ENCODE results near the gene HRK.

- TF ChIP-seq E2F1 (CRISPR knock-in tag; IDR thresholded peaks at IDR 0.05) (no peak), NFYB (CRISPR knock-in tag; IDR thresholded peaks at IDR 0.05) (no peak), PBX3 (CRISPR knock-in tag; IDR thresholded peaks at IDR 0.05; ENCODE audit: borderline replicate concordance) (no peak), AGO2 (optimal IDR thresholded peaks at IDR 0.05; ENCODE audit: low read depth, low read length) (no peak), CTCF (CRISPR knock-in tag; IDR thresholded peaks at IDR 0.05) (no peak), JUND (CRISPR knock-in tag; IDR thresholded peaks at IDR 0.05) (no peak), SOX6 (IDR thresholded peaks at IDR 0.05) (no peak), SOX6 (CRISPR knock-in tag; IDR thresholded peaks at IDR 0.05) (no peak), RAD51 (IDR thresholded peaks at IDR 0.05; ENCODE audit: borderline replicate concordance) (no peak), ZNF224 (CRISPR knock-in tag; IDR thresholded peaks at IDR 0.05) (no peak), ZBTB38 (CRISPR knock-in tag; IDR thresholded peaks at IDR 0.05) (no peak), ZUFSP (CRISPR knock-in tag; IDR thresholded peaks at IDR 0.05; ENCODE audit: borderline replicate concordance) (no peak), TP53 (CRISPR knock-in tag; conservative IDR thresholded peaks at IDR 0.05) (no peak)
Measured at GRCh38 chr12:116881877-116882507, 751 bp upstream of the HRK start.
